Epithelial cell of prostate (primary cell): ENCODE results near the gene IKBKE.

Experiments
- DNase-seq: peaks from one replicate; pipeline ENCODE4 v3.0.0-alpha.2; 2011; ENCODE audit warnings: low read depth, low spot score
- H3K27ac ChIP-seq: fragments of 450-650 bp; 2 replicates; pipeline ENCODE4 v1.5.1; 2017; ENCODE audit warnings: mild to moderate bottlenecking

The IKBKE gene

GRCh38 chr1:206451134-206451686 lies 19.1 kb upstream of the IKBKE start:
- H3K27ac ChIP-seq = no peak overlapping the region
- no peak for DNase-seq

DNA sequence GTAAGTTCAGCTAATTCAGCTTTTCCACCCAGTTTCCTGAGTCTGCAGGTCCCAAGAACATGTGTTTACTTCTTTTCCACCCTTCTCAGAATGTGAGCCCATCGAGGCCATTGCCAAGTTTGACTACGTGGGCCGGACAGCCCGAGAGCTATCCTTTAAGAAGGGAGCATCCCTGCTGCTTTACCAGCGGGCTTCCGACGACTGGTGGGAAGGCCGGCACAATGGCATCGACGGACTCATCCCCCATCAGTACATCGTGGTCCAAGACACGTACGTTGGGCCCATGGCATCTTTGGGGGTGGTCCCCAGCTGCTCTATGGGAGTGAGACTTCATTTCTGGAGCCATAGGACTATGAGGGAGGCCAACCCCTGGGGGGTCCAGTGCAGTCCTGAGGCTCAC lies 17.2 kb upstream of the IKBKE start:
- no peak overlapping the region for H3K27ac ChIP-seq
- DNase-seq = no peak

DNA sequence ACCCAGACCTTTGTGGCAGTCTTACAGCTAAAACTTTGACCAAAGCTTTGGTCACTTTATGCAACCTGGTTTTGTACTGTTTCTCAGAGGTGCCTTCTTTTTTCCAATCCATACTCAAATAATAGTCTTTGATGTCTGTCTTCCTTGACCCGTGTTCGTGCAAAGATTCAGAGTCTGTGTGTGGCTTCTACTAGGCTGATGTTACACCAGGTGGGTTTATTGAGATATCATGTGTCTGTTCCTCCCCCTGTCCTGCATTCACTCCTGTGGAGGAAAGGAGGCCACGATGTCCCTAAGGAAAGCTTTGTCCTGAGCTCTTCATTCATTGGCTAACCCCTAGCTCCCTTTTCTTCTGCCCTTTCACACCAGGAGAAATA lies 15.0 kb upstream of the IKBKE start:
- DNase-seq = no peak
- H3K27ac ChIP-seq = no peak overlapping the region

DNA sequence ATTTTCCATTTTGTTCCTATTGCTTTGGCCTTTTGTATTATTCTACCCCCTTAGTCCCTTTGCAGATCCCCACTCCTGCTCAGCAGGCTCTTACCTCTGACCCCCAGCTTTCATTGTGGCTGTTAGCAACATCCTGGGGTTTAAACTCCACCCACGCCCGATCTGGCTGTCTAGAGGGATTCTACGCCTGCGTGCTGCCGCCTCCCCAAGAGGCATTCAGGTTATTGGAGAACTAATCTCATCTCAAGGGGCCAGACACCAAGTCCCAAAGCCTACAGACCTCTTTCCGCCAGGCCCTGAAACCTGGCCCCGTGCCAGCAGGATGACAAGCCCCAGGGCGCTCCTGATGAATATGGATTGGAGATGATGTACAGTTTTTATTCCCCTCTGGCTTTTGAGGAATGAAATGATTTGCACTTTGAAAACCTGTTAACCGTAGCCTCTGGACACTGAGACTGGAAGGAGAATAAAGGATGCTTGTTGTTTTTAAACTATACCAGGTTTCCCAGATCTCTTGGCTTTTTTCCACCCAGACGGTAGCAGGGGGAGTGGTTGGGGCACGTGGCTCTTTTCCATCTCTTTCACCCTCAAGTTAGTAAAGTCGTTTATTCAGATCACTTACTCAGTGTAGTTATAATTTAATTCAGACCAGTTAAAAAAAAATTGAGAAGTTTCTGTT lies 14.5 kb upstream of the IKBKE start:
- DNase-seq = no peak
- H3K27ac ChIP-seq = no peak overlapping the region

DNA sequence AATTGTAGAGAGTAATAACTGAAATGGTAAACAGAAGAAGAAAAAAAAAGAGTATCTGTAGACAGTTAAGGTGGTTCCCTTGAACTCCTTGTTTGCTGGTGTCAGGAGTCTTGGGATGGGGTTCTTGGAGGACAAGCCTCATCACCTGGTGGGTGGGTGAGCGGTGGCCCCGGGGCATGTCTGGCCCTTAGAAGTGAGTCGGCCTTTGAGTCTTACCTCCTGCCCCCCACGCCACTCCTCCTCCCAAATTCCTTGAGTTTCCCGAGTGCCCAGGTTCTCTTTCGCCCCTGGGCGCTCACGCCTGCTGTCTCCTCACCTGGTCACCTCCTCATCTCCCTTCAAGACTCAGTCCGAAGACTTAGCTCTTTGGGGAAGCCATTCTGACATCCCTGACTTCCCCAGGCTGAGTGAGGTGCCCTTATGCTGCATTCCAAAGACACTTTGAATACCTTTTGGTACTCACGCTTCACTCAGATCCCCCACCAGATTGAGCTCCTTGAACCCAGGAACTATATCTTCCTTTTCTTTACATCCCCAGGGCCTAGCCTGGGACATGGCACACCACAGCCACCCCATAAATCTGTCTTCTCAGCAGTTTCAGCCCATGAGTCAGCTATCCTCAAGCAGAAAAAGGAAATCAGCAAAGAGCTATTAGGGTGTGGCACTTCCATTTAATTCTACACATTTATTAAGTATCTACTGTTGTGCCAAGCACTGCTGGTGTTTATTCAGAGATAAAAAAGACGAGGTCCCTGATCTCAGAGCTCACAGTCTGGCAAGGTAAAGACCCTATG lies 13.5 kb upstream of the IKBKE start:
- peak overlapping the region; percentile 39 for H3K27ac ChIP-seq
- DNase-seq = no peak

- H3K27ac ChIP-seq = peak overlapping the region; percentile 39
- DNase-seq = no peak
These were observed 12.7 kb upstream of the IKBKE start for GRCh38 chr1:206457408-206458120.

DNA sequence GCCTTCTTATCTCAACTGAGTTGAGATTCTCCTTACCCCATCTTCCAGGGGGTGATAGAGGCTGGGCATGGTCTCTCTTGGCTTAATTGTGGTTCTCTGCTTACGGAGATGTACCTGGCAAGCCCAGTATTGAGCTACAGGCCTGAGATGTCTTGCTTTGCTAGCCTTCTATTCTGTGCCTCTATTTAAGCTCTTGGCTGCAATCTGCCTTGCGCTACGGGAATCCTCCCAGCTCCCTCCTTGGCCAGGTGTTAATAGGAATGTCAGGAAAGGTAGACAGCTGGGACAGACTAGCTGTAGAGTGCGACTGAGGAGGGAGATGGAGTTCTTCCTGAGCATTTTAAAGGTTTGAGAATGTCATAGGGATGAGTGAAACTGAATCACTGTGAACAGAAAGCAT lies 10.6 kb upstream of the IKBKE start:
- H3K27ac ChIP-seq = no peak overlapping the region
- no peak for DNase-seq

- no peak for DNase-seq
- H3K27ac ChIP-seq = no peak overlapping the region
These were observed 9.3 kb upstream of the IKBKE start for GRCh38 chr1:206460836-206461426.

DNA sequence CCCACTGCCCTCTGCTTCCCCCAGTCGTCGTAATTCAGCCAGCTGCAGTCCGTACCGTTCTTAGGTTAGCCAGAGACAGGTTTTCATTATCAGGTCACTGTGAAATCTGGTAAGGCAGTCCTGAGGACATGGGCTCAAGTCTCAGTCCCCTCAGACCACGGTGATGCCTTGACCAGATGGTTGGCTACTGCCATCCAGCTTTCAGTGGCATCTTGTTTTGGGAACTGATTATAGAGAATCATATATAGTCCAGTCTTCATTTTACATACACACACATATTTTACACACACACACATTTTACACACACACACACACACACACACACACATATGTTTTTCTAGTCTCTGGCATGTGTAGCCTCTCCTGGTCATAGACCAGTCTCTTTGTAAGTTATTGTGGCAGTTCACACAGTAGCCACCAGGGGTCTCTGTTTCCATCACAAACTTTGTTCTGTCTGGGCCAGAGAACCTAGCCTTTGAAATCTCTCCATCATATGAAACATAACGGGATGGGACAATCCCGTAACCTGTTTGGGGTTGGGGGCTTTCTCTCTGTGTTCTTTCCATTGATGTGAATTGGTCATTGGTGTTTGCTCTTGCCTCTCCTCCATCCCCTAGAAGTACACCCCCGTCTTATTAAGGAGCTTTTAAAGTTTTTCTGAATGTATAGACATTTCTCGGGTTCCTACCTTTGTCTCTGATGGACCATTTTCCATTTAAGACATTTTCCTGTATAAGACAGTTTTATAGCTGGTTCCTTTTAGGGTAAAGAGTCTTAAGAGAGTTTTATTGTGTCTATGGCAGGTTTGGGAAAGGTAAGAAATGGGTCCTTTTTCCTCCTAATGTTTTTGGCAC lies 8.4 kb upstream of the IKBKE start:
- no peak overlapping the region for H3K27ac ChIP-seq
- no peak for DNase-seq

- no peak for DNase-seq
- H3K27ac ChIP-seq = no peak overlapping the region
These were observed 7.1 kb upstream of the IKBKE start for GRCh38 chr1:206463137-206463536.

DNA sequence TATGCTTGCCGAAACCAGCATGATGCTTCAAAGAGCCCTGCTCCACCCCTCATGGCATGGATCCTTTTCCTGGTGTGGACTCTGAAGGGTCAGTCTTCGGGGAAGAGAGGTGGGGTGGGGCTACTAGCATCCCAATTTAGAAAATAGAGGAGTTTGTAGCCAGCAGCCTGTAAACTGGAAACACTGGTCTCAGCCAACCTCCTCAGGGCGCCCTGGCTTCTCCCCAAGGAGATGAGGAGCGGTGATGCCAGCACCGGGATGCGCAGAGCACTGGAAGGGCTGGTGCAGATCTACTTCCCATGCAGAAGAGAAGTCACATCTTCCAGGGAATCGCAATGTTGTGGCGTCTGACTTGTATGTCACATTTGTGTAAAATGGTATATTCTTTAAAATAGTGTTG lies 6.4 kb upstream of the IKBKE start:
- H3K27ac ChIP-seq = no peak overlapping the region
- no peak for DNase-seq

GRCh38 chr1:206464456-206464964 lies 5.8 kb upstream of the IKBKE start:
- DNase-seq = no peak
- no peak overlapping the region for H3K27ac ChIP-seq

- H3K27ac ChIP-seq = no peak overlapping the region
- DNase-seq = no peak
These were observed 4.3 kb upstream of the IKBKE start for GRCh38 chr1:206465951-206466350.

GRCh38 chr1:206466840-206467649 lies 3.2 kb upstream of the IKBKE start:
- no peak for DNase-seq
- no peak overlapping the region for H3K27ac ChIP-seq

DNA sequence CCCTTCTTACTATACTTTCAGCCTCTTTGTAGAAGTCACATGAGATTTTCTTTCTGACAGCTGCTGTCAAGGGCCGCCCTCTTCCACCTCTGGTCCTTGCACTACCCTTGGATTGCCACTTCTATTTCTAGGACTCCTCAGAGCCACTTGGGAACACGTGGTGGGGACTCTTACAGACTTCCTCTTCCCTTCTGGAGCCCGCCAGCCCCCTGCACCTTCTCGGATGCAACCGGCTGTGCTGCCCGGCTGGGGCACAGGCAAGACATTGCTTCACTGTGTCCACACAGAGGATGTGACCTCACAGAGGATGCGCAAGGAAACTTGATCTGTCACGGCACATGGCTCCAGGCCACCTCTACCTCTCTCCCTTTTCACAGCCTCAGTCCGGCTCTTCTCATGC lies 2.4 kb upstream of the IKBKE start:
- H3K27ac ChIP-seq = no peak overlapping the region
- no peak for DNase-seq

GRCh38 chr1:206468571-206468970 lies 1.7 kb upstream of the IKBKE start:
- H3K27ac ChIP-seq = no peak overlapping the region
- DNase-seq = no peak

- peak overlapping the region; percentile 64 for H3K27ac ChIP-seq
- no peak for DNase-seq
These were observed 804 bp upstream of the IKBKE start for GRCh38 chr1:206469411-206469932.

- H3K27ac ChIP-seq = peak overlapping the region; percentile 64
- no peak for DNase-seq
These were observed 577 bp downstream of the IKBKE start for GRCh38 chr1:206470692-206471414.
